GM21825 (cell line): ENCODE results near the gene GLYAT.
"Not testable (repeated sequence)": the region's sequence is repeated elsewhere in the genome, so short reads cannot be mapped to it uniquely, and the experiment has no call there.

Experiments used
- ATAC-seq: cut with Tn5 transposase; IDR thresholded peaks from one replicate; pipeline ENCODE4 v1.9.1; 2021; ENCODE audit warnings: mild to moderate bottlenecking, moderate library complexity; ENCODE audit not compliant: unreplicated experiment

Gene GLYAT

DNA sequence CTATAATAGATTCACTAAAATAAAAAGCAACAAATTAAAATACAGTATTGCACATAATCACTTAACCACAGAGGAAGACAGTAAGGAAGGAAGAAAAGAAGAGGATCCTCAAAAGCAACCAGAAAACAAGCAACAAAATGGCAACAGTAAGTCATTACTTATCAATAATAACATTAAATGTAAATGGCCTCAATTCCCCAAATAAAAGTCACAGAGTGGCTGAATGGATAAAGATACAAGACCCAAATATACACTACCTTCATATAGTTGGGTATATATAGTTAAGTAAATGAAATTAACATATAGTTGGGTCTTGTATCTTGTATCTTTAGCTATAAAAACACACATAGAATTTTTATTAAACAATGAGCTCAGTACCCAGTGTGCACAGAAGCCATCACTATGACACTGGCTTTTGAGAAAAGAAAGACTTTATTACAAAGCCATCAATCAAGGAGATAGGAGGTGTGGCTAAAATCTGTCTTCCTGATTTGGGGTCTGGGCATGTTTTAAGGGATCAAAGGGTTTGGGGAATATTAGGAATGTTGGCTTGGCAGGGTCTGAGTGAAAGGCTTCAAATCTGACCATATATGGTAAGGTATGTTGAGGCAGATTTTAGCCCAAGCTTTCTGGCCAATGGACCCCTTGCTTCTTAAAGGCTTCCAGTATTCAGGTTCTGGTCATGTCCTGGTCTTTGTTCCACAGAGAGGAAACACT is 13.4 kb upstream of the GLYAT start:
- no peak for ATAC-seq

DNA sequence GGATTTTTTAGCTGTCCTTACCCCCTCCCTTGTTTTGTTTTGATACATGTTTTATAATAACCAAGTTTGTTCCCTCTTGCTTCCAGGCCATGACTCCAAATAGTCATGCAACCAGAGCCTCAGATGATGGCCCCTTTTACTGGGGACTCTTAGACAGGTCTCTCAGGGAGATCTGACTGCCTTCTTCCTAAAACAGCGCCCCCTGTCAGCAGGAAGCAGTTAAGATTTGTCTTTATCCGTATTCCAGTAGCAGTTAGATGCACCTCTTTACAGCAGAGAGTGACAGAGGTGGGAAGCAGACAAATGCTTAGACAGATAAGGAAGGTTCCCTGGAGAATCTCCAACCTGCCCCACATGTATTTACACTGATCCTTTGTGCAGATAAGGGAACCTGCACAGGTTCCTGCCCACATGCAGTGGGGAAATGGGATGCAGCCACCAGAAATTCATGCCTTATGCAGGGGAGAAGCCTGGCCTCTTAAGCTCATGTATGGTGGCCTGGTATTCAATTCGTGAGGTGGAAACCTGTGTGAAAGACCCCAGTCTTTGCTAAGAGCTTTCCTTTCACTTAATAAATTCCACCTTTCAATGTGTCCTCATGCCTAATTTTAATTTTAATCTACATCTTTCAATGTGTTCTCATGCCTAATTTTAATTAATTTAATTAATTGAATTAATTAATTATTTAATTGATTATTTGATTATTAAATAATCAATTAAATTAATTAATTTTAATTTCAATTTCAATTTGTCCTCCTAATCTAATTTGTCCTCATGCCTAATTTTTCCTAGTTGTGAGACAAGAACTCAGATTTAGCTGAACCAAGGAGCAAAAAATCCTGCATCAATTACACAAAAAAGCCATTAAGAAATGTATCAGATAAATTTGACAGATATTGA is 11.5 kb upstream of the GLYAT start:
- no peak for ATAC-seq

DNA sequence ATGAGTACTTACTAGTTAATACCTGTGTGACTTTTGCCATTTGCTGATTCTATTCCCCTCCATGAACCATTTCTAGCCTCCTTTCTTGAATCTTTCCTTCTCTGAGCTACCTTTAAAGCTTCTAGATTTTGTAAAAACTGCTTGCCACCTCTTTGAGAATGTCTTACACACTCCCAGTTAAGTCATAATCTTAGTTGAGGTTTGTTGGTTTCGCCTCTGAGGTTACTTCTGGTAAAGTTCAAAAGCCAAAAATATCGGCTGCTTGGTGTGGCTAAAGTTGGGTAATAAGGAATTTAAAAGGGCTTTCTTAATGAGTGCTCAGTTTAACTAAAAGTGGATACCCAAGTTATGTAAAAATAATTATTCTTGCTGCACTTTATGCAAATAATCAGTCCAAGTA is 10.4 kb upstream of the GLYAT start:
- no peak for ATAC-seq

DNA sequence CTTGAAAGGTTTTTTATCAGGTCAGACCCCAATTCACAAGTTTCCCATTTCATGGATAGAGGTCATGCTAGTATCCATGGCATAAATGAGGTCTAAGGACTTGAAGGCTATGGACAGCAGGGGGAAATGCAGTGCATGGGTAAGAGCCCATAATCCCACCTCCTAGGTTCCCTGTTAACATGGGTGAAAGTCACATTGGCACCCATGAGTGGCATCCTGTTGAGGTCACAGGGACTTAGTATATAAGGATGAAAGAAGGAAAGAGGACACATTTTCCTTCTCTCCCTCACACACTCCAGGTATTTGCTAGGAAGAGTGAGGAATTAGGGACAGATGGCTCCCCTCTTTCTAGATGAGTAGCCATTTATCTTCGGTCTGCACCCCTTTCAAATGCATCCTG is 9.4 kb upstream of the GLYAT start:
- ATAC-seq = no peak

DNA sequence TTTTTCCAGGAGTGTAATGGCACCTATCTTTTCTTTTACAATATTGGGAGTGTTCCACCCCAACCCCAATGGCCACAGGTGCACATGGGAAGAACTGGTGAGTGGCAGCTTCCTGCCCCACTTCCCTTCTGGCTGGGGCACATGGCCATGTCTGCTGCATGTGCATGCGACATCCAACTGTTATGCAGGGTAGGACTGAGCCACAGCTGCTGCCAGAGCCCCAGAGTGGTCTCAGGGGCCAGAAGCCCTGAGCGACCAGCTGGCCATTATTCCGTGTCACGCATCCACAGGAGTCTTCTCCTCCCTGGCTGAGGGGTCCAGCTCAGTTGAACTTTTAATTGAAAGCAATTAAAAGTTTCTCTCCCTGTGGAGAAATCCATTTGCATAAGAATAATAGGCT is 8.7 kb upstream of the GLYAT start:
- no peak for ATAC-seq

DNA sequence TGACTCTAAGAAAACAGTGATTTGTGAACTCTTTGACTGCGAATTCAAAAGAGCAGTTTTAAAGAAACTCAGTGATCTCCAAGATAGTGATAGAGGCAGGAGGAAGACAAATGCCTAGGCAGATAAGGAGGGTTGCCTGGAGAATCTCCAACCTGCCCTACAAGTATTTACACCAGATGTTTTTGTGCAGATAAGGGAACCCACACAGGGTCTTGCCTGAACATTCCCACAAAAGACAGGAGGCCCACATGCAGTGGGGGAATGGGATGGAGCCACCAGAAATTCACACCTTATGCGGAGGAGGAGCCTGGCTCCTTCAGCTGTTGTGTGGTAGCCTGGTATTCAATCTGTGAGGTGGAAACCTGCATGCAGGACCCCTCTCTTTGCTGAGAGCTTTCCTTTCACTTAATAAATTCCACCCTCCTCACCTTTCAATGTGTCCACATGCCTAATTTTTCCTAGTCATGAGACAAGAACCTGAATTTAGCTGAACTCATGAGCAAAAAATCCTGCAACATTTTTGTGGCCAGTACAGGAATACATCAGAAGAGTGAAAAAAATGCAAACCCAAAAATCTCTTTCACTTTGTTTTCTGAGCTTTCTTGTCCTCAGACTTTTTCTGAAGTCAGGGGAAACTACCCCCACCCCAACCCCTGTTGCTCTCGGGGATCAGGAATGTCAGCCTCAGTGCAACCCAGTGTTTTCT is 8.1 kb upstream of the GLYAT start:
- no peak for ATAC-seq

DNA sequence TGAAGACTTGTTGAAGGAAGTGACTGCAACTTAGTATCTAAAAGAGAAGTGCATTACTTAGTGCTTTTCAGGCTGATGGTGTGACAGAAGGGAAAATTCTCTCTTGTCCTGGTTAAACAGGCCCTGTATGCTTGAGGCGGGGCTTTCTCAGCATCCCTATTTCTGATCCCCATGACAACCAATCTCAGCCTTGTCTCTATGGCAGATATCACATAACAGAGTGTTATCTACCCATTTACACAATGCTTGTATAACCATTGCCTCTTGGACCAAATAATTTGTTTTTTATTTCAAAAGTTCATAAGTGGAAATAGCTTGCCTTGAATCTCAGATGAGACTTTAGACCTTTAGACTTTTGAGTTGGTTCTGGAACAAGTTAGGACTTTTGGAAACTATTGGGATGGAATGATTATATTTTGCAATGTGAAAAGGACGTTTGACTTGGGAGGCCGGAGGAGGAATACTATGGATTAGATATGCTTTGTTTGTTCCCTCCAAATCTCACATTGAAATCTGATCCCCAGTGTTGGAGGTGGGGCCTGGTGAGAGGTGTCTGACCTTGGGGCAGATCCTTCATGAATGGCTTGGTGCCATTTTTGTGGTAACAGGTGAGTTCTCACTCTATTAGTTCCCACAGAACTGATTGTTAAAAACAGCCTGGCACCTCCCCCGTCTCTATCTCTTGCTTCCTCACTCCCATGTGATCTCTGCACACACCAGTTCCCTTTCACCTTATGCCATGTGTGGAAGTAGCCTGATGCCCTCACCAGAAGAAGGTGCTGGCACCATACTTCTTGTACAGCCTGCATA is 3.1 kb upstream of the GLYAT start:
- no peak for ATAC-seq

DNA sequence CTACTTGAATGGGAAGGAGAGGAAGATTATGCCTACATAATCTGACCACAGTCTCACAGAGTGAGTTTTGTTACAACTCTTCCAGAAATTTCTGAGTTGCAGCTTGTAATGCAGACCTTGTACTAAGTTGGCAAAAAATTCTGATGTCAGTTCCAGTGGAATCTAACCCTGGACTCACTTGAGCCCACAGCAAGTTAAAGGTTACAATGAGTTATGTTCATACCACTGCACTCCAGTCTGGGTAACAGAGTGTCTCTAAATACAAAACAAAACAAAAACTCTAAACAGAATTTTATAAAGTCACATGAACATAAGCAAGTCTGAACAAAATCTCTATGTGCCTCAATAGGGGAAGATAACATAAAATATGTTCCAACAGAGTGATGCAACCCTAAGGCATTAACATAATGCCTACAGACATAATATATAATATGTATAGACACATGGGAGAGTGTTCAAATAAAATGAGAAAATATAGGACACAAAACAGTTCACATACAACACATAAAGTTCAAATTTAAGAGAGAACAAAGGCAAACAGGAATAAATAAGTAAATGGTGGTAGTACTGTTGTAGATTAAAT is 1.1 kb downstream of the GLYAT start:
- no peak for ATAC-seq

DNA sequence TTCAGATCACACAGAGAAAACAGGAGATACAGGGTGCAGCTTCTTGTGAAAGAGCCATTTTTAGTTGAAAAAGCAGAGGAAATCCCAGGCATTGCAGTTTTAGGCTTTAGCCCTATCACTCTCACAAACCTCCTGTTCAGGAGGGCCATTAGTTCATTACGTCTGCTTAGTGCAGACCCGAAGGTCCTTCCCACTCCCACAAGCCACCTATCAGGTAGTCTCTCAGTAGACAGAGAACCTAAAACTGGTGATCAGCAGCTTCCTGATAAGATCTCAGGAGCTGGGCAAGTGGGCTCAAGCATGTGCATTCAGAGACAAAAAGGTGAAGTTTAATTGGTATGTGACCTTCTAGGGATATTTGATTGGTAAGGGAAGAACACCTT is 4.3 kb downstream of the GLYAT start:
- ATAC-seq = no peak

DNA sequence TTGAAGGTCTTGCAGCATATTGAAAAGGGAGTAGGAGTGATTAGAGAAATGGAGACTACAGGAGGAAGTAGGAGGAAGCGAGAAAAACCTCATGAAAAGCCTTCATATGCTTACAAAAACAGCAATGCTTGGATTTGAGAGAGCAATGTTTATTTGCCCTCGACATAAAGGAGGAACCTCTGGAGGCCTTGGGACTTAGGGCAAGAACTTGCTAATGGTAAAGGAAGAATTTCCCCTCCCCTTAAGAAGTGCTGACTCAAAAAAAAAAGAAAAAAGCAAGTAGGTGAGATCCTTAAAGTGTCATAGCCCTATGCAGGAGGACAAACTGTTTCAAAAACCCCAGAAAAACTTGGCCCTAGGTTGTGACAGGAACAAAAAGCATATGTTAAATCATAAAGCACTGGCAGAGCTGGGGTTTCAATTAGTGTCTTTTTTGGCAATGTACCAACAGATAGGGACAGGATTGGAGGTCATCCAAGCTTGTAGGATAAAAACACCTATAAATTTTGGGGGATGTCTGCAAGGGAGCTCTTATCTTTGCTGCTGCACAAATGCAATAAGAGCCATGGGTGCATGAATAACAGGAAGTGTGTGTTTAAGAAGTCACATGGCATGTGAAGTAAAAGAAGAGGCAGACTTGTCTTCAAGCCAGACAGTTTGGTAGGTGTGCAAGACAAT is 4.9 kb downstream of the GLYAT start:
- no peak for ATAC-seq

DNA sequence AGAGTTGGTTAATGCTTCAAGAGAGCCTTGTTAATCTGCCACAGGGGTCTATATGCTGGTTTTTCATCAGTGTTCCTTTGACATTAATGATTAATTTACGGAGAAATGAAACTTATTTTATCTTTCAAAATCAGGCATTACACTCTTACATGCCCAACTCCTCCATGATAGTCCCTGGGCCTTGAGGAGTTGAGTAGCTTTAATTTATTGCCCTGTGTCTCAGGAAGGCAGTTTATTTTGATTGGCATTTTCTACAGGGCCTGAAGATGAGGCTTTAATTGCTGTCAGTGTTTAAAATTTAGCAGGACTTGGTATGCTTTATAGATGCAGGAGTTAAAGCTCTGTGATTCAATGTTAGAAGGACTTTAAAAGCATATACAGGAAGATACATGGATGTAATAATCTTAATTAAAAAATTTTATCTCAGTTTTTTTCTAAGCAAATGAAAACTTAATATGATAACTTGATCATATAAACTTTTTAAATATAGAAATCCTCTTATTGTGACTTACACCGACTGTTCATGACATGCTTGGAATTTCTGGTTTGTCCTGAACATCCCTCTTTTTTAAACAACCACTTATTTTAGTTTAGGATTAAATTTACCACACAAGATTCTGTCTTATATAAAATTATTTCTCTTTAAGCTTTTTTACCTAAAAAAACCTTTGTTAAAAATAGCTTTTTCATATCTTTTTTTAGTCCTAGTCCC is 12.2 kb downstream of the GLYAT start:
- ATAC-seq = no peak

DNA sequence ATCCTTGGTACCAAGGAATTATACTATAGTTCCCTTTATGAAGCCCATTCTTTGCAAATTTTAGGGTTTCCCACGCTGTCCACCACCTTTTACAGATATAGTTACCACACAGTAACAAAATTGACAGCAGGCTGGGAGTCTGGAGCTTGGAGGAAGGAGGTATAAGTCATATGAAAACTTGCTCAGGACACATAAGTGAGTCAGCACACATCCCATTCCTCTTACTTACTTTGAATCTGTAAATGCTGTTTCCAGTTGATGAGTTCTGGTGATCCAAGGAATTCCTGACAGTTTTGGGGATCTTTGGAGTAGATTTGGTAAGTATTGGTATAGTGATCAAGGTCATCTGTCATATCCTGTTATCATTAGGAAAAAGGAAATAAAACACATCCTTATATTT is 19.2 kb downstream of the GLYAT start:
- ATAC-seq = no peak

DNA sequence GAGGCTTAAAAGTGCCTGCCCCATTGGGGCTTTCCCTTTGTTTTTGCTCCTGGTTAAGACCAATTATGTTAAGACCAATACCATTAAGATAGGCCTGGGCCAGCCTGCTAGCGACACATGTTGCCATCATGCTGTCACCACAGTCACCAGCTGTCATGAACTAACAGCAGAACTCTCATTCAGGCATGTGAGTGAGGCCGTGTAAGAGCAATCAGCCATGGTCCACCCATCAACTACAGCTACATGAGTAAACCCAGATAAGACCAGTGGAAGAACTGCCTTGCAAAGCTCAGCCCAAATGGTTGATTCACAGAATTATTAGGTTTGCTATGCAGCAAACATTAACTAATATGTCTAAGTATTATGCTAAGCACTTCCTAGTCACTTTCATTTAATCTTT is 19.9 kb downstream of the GLYAT start:
- ATAC-seq = no peak

DNA sequence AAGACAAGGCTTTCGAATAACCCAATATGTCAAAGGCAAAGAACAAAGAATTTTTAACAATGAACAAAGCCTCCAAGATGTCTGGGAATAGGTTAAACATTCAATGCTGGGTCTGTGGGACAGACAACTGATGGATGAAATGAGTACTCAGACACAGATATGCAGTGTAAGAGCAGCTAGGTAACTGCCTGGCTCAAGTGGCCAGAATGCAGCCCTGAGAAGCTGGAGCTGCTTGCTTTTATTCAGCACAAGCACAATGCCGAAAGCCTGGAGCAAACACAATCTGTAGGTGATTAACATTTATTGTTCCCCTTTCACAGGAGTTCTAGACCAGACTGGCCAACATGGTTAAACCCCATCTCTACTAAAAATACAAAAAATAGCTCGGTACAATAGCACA is 24.0 kb downstream of the GLYAT start:
- ATAC-seq = no peak

DNA sequence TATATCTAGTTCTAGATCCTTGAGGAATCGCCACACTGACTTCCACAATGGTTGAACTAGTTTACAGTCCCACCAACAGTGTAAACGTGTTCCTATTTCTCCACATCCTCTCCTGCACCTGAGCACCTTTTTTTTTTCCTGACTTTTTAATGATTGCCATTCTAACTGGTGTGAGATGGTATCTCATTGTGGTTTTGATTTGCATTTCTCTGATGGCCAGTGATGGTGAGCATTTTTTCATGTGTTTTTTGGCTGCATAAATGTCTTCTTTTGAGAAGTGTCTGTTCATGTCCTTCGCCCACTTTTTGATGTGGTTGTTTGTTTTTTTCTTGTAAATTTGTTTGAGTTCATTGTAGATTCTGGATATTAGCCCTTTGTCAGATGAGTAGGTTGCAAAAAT is 34.9 kb downstream of the GLYAT start:
- not testable (repeated sequence) for ATAC-seq

DNA sequence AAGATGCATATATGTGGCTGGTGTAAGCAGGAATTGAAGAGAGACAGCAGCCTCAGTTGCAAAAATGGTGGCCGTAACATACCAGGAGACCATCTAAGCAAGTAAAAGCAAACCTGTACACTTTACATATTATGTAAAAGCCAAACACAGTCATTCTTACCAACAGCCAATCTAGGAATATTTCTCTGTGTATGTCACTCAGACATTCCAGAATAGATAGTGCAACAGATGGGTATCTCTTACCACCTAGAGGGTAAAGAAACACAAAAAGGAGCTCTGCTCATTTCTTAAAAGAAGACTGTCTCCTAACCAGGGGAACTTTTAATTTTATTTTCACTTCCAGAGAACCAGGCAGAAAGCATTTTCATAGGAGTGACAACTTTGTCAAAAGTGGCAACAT is 38.7 kb downstream of the GLYAT start:
- no peak for ATAC-seq

DNA sequence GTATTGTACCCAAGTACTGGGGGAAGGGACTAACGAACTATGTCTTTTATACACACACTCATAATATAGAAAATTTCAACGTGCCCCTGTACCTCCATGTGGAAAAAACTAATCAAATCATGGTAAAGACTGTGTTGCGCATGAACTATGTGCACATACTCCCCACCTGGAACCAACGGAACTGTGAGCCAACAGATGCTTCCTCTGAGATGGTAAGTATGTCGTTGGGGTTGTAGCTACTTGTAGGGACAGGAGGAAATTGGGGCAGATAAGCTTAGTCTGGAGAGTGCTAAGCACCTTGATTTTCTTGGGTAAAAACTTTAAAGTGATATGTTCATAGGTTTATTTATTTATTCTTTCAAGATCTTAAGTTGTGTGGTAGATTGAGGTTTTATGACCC is 40.1 kb downstream of the GLYAT start:
- no peak for ATAC-seq

DNA sequence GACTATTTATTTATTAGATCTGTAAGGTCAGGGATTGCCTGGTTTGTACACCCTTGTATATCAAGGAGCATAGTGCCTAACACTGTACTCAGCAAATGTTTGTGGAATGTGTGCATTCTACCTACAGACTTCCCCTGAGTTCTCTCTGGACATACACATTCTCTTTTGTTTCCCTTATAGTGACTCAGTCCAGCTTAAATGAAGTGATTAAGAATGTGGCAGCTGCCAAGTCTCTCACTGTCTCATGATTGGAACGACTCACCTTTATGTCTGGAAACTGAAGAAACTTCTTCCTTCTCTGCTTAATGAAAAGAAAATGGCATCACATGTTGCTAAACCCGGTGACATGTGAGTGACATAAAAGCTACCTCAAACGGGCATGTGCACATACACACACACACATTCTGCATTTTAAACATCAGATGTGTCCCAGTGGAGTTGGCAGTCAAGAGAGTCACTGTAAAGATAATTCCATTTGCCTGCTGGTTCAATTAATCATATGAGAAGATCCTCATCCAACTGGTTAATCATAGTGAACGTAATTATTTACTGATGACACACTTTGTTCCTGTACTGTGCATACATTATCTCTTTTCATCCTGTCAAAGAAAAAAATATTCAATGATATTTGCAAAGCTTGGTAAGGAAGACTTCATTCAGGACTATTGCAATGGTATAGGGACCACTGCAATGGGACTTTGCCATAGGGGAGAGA is 42.8 kb downstream of the GLYAT start:
- ATAC-seq = no peak
